ENCODE measurements around the gene COL8A2. TPM values are rescaled to one million over a fixed set of nuclear protein-coding genes. Genes with fewer than 3 reads are reported as not detected.

Gene COL8A2
- total RNA-seq (11.5 TPM), polyA plus RNA-seq (6.7 TPM)
- long read RNA-seq, donor 1: 0 reads
- long read RNA-seq, donor 2, full-length matches to known transcripts: 7 of 7 reads
- long read RNA-seq, donor 2, partial matches to known transcripts: 0 of 7 reads
- long read RNA-seq, donor 2, other reads (novel, unspliced or antisense): 0 of 7 reads
- long read RNA-seq, donor 3, full-length matches to known transcripts: 1 of 1 reads
- long read RNA-seq, donor 3, partial matches to known transcripts: 0 of 1 reads
- long read RNA-seq, donor 3, other reads (novel, unspliced or antisense): 0 of 1 reads
- long read RNA-seq, donor 4: 0 reads
- long read RNA-seq, donor 5, full-length matches to known transcripts: 2 of 2 reads
- long read RNA-seq, donor 5, partial matches to known transcripts: 0 of 2 reads
- long read RNA-seq, donor 5, other reads (novel, unspliced or antisense): 0 of 2 reads
- long read RNA-seq, donor 6, full-length matches to known transcripts: 1 of 1 reads
- long read RNA-seq, donor 6, partial matches to known transcripts: 0 of 1 reads
- long read RNA-seq, donor 6, other reads (novel, unspliced or antisense): 0 of 1 reads
- long read RNA-seq, donor 7: 0 reads
- long read RNA-seq, donor 8, full-length matches to known transcripts: 2 of 2 reads
- long read RNA-seq, donor 8, partial matches to known transcripts: 0 of 2 reads
- long read RNA-seq, donor 8, other reads (novel, unspliced or antisense): 0 of 2 reads
- long read RNA-seq, donor 9, full-length matches to known transcripts: 2 of 2 reads
- long read RNA-seq, donor 9, partial matches to known transcripts: 0 of 2 reads
- long read RNA-seq, donor 9, other reads (novel, unspliced or antisense): 0 of 2 reads
- long read RNA-seq, donor 10, full-length matches to known transcripts: 2 of 21 reads
- long read RNA-seq, donor 10, partial matches to known transcripts: 19 of 21 reads
- long read RNA-seq, donor 10, other reads (novel, unspliced or antisense): 0 of 21 reads

GRCh38 chr1:36125129-36125991 lies at the start of gene COL8A2:
Gene COL8A2, minus strand, starts transcription at chr1:36125222. Its CDS starts 24,980 bp downstream, at chr1:36100242.
- peak within 1 kb of the TSS in 1 of 2 donors; percentile 45 for H3K4me3 ChIP-seq (ENCODE audit: low read length in 2 of 2)
- H3K27me3 ChIP-seq (ENCODE audit: control insufficient read depth in 2 of 2, insufficient read depth in 1 of 2, low read length in 1 of 2): peaks cover 31 to 60% of the 10 kb centered on the region in 2 donors
- no peaks in the 10 kb centered on the region for H3K36me3 ChIP-seq (ENCODE audit: control insufficient read depth in 2 of 2, insufficient read depth in 2 of 2, low read length in 1 of 2)
- no peak for DNase-seq (ENCODE audit: low read depth in 6 of 9, low spot score in 9 of 9)
- H3K27ac ChIP-seq (ENCODE audit: low read depth in 1 of 2, low read length in 1 of 2): peak within 1 kb of the TSS in 1 of 2 donors; percentile 37
- 18% methylated on average over 77 of the region's 77 CpGs for WGBS
- peaks cover 0 to 16% of the 10 kb centered on the region in 2 donors for H3K4me1 ChIP-seq (ENCODE audit: control insufficient read depth in 2 of 2, insufficient read depth in 2 of 2, low read length in 2 of 2)
- no peaks in the 10 kb centered on the region for H3K9me3 ChIP-seq (ENCODE audit: control insufficient read depth in 2 of 2, insufficient read depth in 1 of 2, low read length in 1 of 2)

DNA sequence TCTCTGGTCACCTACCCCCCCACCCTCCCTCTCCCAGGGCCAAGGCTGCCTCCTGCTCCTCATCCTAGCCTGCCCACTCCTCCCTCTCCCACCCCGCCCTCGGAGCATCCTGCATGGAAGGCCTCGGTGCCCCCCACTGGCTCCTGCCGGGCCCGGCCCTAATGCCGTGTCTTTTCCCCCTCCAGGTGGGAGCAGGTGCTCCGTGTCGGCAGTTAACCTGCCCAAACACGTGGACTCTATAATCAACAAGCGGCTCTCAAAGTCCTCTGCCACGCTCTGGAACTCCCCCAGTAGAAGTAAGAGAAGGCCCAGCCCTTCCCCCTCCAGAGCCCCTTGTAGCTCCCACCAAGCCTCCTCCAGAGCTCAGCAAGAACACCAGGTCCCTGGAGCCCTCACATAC lies 49.7 kb upstream of the COL8A2 start:
- WGBS: 94% methylated on average over 11 of the region's 11 CpGs
- Histone ChIP-seq H3K4me1 (ENCODE audit: control insufficient read depth in 2 of 2, insufficient read depth in 2 of 2, low read length in 2 of 2) (peaks cover 0 to 8% of the 10 kb centered on the region in 2 donors), H3K27ac (ENCODE audit: low read depth in 1 of 2, low read length in 1 of 2) (peak overlapping the region in 1 of 2 donors; percentile 8), H3K36me3 (ENCODE audit: control insufficient read depth in 2 of 2, insufficient read depth in 2 of 2, low read length in 1 of 2) (peaks cover 89 to 95% of the 10 kb centered on the region in 2 donors), H3K4me3 (ENCODE audit: low read length in 2 of 2) (no peak overlapping the region), H3K9me3 (ENCODE audit: control insufficient read depth in 2 of 2, insufficient read depth in 1 of 2, low read length in 1 of 2) (no peaks in the 10 kb centered on the region), H3K27me3 (ENCODE audit: control insufficient read depth in 2 of 2, insufficient read depth in 1 of 2, low read length in 1 of 2) (no peaks in the 10 kb centered on the region)
- no peak for DNase-seq (ENCODE audit: low read depth in 6 of 9, low spot score in 9 of 9)

GRCh38 chr1:36172983-36173382 lies 48.0 kb upstream of the COL8A2 start:
- Histone ChIP-seq H3K27me3 (ENCODE audit: control insufficient read depth in 2 of 2, insufficient read depth in 1 of 2, low read length in 1 of 2) (no peaks in the 10 kb centered on the region), H3K9me3 (ENCODE audit: control insufficient read depth in 2 of 2, insufficient read depth in 1 of 2, low read length in 1 of 2) (no peaks in the 10 kb centered on the region), H3K36me3 (ENCODE audit: control insufficient read depth in 2 of 2, insufficient read depth in 2 of 2, low read length in 1 of 2) (peaks cover 80 to 85% of the 10 kb centered on the region in 2 donors), H3K27ac (ENCODE audit: low read depth in 1 of 2, low read length in 1 of 2) (no peak overlapping the region), H3K4me1 (ENCODE audit: control insufficient read depth in 2 of 2, insufficient read depth in 2 of 2, low read length in 2 of 2) (peaks cover 0 to 8% of the 10 kb centered on the region in 2 donors), H3K4me3 (ENCODE audit: low read length in 2 of 2) (no peak overlapping the region)
- WGBS: 98% methylated on average over 2 of the region's 2 CpGs
- DNase-seq (ENCODE audit: low read depth in 6 of 9, low spot score in 9 of 9): no peak

GRCh38 chr1:36172017-36172747 lies 47.2 kb upstream of the COL8A2 start:
- no peak for DNase-seq (ENCODE audit: low read depth in 6 of 9, low spot score in 9 of 9)
- Histone ChIP-seq H3K27me3 (ENCODE audit: control insufficient read depth in 2 of 2, insufficient read depth in 1 of 2, low read length in 1 of 2) (no peaks in the 10 kb centered on the region), H3K4me3 (ENCODE audit: low read length in 2 of 2) (no peak overlapping the region), H3K27ac (ENCODE audit: low read depth in 1 of 2, low read length in 1 of 2) (no peak overlapping the region), H3K4me1 (ENCODE audit: control insufficient read depth in 2 of 2, insufficient read depth in 2 of 2, low read length in 2 of 2) (peaks cover 0 to 8% of the 10 kb centered on the region in 2 donors), H3K36me3 (ENCODE audit: control insufficient read depth in 2 of 2, insufficient read depth in 2 of 2, low read length in 1 of 2) (peaks cover 79 to 81% of the 10 kb centered on the region in 2 donors), H3K9me3 (ENCODE audit: control insufficient read depth in 2 of 2, insufficient read depth in 1 of 2, low read length in 1 of 2) (no peaks in the 10 kb centered on the region)
- WGBS: 97% methylated on average over 21 of the region's 21 CpGs

DNA sequence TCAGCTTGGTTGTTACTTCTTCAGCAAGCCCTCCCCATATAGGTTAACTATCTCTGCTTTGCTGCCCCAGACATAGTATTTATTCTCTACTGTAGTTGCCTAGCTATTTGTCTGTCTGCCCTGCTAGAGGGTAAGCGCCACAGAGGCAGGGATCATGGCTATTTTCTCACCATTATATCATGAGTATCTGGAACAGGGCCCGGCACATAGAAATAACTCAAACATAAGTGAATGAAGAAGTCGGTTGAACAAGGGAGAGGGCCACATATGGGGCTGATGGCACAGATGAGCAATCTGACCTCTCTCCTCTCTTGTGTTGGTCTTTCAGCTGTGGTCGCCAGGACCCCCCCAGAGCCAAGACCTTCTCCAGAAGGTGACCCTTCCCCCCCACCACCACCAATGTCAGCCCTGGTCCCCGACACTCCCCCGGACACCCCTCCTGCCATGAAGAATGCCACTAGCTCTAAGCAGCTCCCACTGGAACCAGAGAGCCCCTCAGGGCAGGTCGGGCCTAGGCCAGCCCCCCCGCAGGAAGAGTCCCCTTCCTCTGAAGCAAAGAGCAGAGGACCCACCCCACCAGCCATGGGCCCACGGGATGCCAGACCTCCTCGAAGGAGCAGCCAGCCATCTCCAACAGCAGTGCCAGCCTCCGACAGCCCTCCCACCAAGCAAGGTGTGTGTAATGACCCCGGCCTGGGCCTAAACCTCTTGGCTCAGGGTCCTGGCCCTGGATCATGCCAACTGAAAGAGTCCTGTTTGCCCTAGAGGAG lies 45.8 kb upstream of the COL8A2 start:
- DNase-seq (ENCODE audit: low read depth in 6 of 9, low spot score in 9 of 9): no peak
- peaks cover 0 to 8% of the 10 kb centered on the region in 2 donors for H3K4me1 ChIP-seq (ENCODE audit: control insufficient read depth in 2 of 2, insufficient read depth in 2 of 2, low read length in 2 of 2)

GRCh38 chr1:36168514-36168913 lies 43.5 kb upstream of the COL8A2 start:
- no peak overlapping the region for H3K4me3 ChIP-seq (ENCODE audit: low read length in 2 of 2)
- peaks cover 49 to 55% of the 10 kb centered on the region in 2 donors for H3K36me3 ChIP-seq (ENCODE audit: control insufficient read depth in 2 of 2, insufficient read depth in 2 of 2, low read length in 1 of 2)
- peak overlapping the region in 1 of 2 donors; percentile 36 for H3K27ac ChIP-seq (ENCODE audit: low read depth in 1 of 2, low read length in 1 of 2)
- WGBS: 98% methylated on average over 3 of the region's 3 CpGs
- H3K4me1 ChIP-seq (ENCODE audit: control insufficient read depth in 2 of 2, insufficient read depth in 2 of 2, low read length in 2 of 2): no peaks in the 10 kb centered on the region
- no peak for DNase-seq (ENCODE audit: low read depth in 6 of 9, low spot score in 9 of 9)
- no peaks in the 10 kb centered on the region for H3K9me3 ChIP-seq (ENCODE audit: control insufficient read depth in 2 of 2, insufficient read depth in 1 of 2, low read length in 1 of 2)
- no peaks in the 10 kb centered on the region for H3K27me3 ChIP-seq (ENCODE audit: control insufficient read depth in 2 of 2, insufficient read depth in 1 of 2, low read length in 1 of 2)

More for the DNA sequence above, 45.8 kb upstream of the COL8A2 start:
- Histone ChIP-seq H3K27me3 (ENCODE audit: control insufficient read depth in 2 of 2, insufficient read depth in 1 of 2, low read length in 1 of 2) (no peaks in the 10 kb centered on the region), H3K27ac (ENCODE audit: low read depth in 1 of 2, low read length in 1 of 2) (no peak overlapping the region), H3K36me3 (ENCODE audit: control insufficient read depth in 2 of 2, insufficient read depth in 2 of 2, low read length in 1 of 2) (peaks cover 72 to 78% of the 10 kb centered on the region in 2 donors), H3K4me3 (ENCODE audit: low read length in 2 of 2) (no peak overlapping the region), H3K9me3 (ENCODE audit: control insufficient read depth in 2 of 2, insufficient read depth in 1 of 2, low read length in 1 of 2) (no peaks in the 10 kb centered on the region)
- 93% methylated on average over 12 of the region's 12 CpGs for WGBS

- Histone ChIP-seq H3K36me3 (ENCODE audit: control insufficient read depth in 2 of 2, insufficient read depth in 2 of 2, low read length in 1 of 2) (peaks cover 38 to 48% of the 10 kb centered on the region in 2 donors), H3K4me1 (ENCODE audit: control insufficient read depth in 2 of 2, insufficient read depth in 2 of 2, low read length in 2 of 2) (peaks cover 1 to 8% of the 10 kb centered on the region in 2 donors), H3K27me3 (ENCODE audit: control insufficient read depth in 2 of 2, insufficient read depth in 1 of 2, low read length in 1 of 2) (no peaks in the 10 kb centered on the region), H3K4me3 (ENCODE audit: low read length in 2 of 2) (no peak overlapping the region), H3K27ac (ENCODE audit: low read depth in 1 of 2, low read length in 1 of 2) (no peak overlapping the region), H3K9me3 (ENCODE audit: control insufficient read depth in 2 of 2, insufficient read depth in 1 of 2, low read length in 1 of 2) (no peaks in the 10 kb centered on the region)
- DNase-seq (ENCODE audit: low read depth in 6 of 9, low spot score in 9 of 9): no peak
- WGBS: 97% methylated on average over 15 of the region's 15 CpGs
These were observed 42.2 kb upstream of the COL8A2 start for GRCh38 chr1:36166938-36167905.
